ENCODE measurements around the gene FAM131A.

DNA sequence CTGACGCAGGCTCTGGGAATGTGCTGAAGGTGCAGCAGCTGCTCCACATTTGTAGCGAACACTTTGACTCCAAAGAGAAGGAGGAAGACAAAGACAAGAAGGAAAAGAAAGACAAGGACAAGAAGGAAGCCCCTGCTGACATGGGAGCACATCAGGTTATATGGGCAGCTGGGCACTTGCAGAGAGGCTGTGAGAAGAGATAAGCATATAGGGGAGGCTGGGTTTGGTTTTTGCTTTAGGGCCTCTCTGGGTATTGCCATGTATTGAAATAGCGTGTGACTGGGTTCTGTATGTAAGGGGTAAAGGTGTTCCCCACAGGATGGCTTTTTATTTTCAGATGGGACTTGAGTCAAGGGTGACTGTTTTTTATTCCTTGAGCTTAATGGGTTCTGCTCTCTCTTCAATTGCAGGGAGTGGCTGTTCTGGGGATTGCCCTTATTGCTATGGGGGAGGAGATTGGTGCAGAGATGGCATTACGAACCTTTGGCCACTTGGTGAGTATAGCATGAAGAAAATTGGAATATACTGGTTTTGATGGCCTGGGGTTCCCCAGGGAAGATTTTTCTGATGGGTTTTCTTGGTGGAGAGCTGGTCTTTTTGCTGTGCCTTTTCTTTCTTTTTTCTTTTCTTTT lies 30.9 kb upstream of the FAM131A start:
- TF ChIP-seq, protein P1, sequence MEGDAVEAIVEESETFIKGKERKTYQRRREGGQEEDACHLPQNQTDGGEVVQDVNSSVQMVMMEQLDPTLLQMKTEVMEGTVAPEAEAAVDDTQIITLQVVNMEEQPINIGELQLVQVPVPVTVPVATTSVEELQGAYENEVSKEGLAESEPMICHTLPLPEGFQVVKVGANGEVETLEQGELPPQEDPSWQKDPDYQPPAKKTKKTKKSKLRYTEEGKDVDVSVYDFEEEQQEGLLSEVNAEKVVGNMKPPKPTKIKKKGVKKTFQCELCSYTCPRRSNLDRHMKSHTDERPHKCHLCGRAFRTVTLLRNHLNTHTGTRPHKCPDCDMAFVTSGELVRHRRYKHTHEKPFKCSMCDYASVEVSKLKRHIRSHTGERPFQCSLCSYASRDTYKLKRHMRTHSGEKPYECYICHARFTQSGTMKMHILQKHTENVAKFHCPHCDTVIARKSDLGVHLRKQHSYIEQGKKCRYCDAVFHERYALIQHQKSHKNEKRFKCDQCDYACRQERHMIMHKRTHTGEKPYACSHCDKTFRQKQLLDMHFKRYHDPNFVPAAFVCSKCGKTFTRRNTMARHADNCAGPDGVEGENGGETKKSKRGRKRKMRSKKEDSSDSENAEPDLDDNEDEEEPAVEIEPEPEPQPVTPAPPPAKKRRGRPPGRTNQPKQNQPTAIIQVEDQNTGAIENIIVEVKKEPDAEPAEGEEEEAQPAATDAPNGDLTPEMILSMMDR (IDR thresholded peaks at IDR 0.05): no peak
- TF ChIP-seq POLR2A (IDR thresholded peaks at IDR 0.05): no peak

Measured in thyroid gland (tissue), 4 donors.